Thyroid gland (tissue), 4 donors: ENCODE data around the gene RASSF9. TPM values are rescaled to one million over a fixed set of nuclear protein-coding genes. Genes with fewer than 3 reads are reported as not detected.

Source experiments
- DNase-seq, 2 donors: peaks; one replicate each; pipeline ENCODE4 v3.0.0-alpha.2; 2019
- H3K27ac ChIP-seq, 3 donors: fragments of 200-600 bp; sonication (generic); 1 replicate in 2 of 3; 2 replicates in 1 of 3; pipeline ENCODE4 v1.5.1; 2016 to 2019; ENCODE audit warnings: mild to moderate bottlenecking in 1 of 3, moderate library complexity in 1 of 3
- H3K27me3 ChIP-seq: fragments of 200-600 bp; sonication (generic); one replicate; pipeline ENCODE4 v1.5.1; 2019
- H3K36me3 ChIP-seq, 2 donors: fragments of 200-600 bp; sonication (generic); one replicate each; pipeline ENCODE4 v1.5.1; 2016 to 2019
- H3K4me1 ChIP-seq, 2 donors: fragments of 200-600 bp; sonication (generic); one replicate each; pipeline ENCODE4 v1.5.1; 2017 to 2019
- H3K4me3 ChIP-seq, 3 donors: fragments of 200-600 bp; sonication (generic); replicated peaks in 1 of 3; 1 replicate in 2 of 3; 2 replicates in 1 of 3; pipeline ENCODE4 v1.5.1; 2016; ENCODE audit warnings: mild to moderate bottlenecking in 1 of 3
- H3K9me3 ChIP-seq: fragments of 200-600 bp; sonication (generic); one replicate; pipeline ENCODE4 v1.5.1; 2017
- CTCF ChIP-seq, 6 experiments: fragments of 200-600 bp in 3 of 6; fragments of 450-650 bp in 3 of 6; sonication (generic) in 3 of 6; IDR thresholded peaks; one replicate each; pipeline ENCODE4 v1.5.1; 2016 to 2019; ENCODE audit warnings: antibody characterized with exemption in 6 of 6, mild to moderate bottlenecking in 2 of 6, inconsistent platforms in 1 of 6, moderate library complexity in 1 of 6
- POLR2A ChIP-seq, 2 donors: fragments of 450-650 bp; IDR thresholded peaks; one replicate each; pipeline ENCODE4 v1.6.1; 2017; ENCODE audit warnings: antibody characterized with exemption in 2 of 2, mild to moderate bottlenecking in 2 of 2, moderate library complexity in 1 of 2
- whole genome bisulfite sequencing, 2 donors: methylation state at CpG; one replicate each; pipeline ENCODE4 v1.1.5; 2017; 5-methylcytosine and 5-hydroxymethylcytosine counted together
- intact Hi-C: fragments of 100-400 bp; cut with DNase I; formaldehyde crosslinking; loops from one replicate; pipeline ENCODE4 v1.15.1; 2023
- total RNA-seq, 4 donors: library from RNA; depleted of rRNA; stranded (reverse); fragments of >200 nt; gene quantifications; one replicate each; pipeline ENCODE4 v1.2.3, GENCODE V29; 2016

Gene RASSF9
- total RNA-seq, 4 donors from 2014 or later, result 8.1 to 11.8 (median 9.7) TPM

GRCh38 chr12:85809500-85809899 is 26.7 kb downstream of the RASSF9 start:
- Histone ChIP-seq H3K36me3 (peaks cover 0 to 7% of the 10 kb centered on the region in 2 donors), H3K4me3 (no peak overlapping the region), H3K4me1 (no peaks in the 10 kb centered on the region), H3K27ac (no peak overlapping the region), H3K27me3 (no peaks in the 10 kb centered on the region), H3K9me3 (no peaks in the 10 kb centered on the region)
- DNase-seq, result no peak
- intact Hi-C loops, result no loop called here
- no peak for TF ChIP-seq CTCF (IDR thresholded peaks at IDR 0.05)
- no peak for TF ChIP-seq POLR2A (IDR thresholded peaks at IDR 0.05)

GRCh38 chr12:85807730-85808129 is 28.5 kb downstream of the RASSF9 start:
- Histone ChIP-seq H3K27me3 (no peaks in the 10 kb centered on the region), H3K4me1 (no peaks in the 10 kb centered on the region), H3K4me3 (no peak overlapping the region), H3K27ac (no peak overlapping the region), H3K9me3 (no peaks in the 10 kb centered on the region), H3K36me3 (peaks cover 0 to 7% of the 10 kb centered on the region in 2 donors)
- intact Hi-C loops, result no loop called here
- no peak for DNase-seq
- no peak for TF ChIP-seq CTCF (IDR thresholded peaks at IDR 0.05)
- no peak for TF ChIP-seq POLR2A (IDR thresholded peaks at IDR 0.05)

- H3K4me3 ChIP-seq, result no peak overlapping the region
- H3K36me3 ChIP-seq, result peaks cover 0 to 7% of the 10 kb centered on the region in 2 donors
- intact Hi-C loops, result no loop called here
- no peaks in the 10 kb centered on the region for H3K4me1 ChIP-seq
- no peak for DNase-seq
- no peaks in the 10 kb centered on the region for H3K9me3 ChIP-seq
- H3K27ac ChIP-seq, result no peak overlapping the region
- WGBS, 2 donors, result 71 to 81% methylated on average over 5 of the region's 5 CpGs
- no peaks in the 10 kb centered on the region for H3K27me3 ChIP-seq
- no peak for TF ChIP-seq CTCF (IDR thresholded peaks at IDR 0.05)
These were observed 30.6 kb downstream of the RASSF9 start for GRCh38 chr12:85805654-85806053.

GRCh38 chr12:85804663-85805062 is 31.5 kb downstream of the RASSF9 start:
- no peak for DNase-seq
- WGBS, 2 donors, result 87 to 96% methylated on average over 3 of the region's 3 CpGs

GRCh38 chr12:85803923-85804322 is 32.3 kb downstream of the RASSF9 start:
- H3K9me3 ChIP-seq, result no peaks in the 10 kb centered on the region
- no peaks in the 10 kb centered on the region for H3K27me3 ChIP-seq
- no peak for TF ChIP-seq CTCF (IDR thresholded peaks at IDR 0.05)
- TF ChIP-seq POLR2A (IDR thresholded peaks at IDR 0.05), result no peak
- DNase-seq, result no peak
- 71 to 79% methylated on average over 2 of the region's 2 CpGs for WGBS, 2 donors
- no peaks in the 10 kb centered on the region for H3K4me1 ChIP-seq
- H3K4me3 ChIP-seq, result no peak overlapping the region
- peaks cover 0 to 7% of the 10 kb centered on the region in 2 donors for H3K36me3 ChIP-seq
- intact Hi-C loops, result no loop called here
- H3K27ac ChIP-seq, result no peak overlapping the region

More at GRCh38 chr12:85804663-85805062, 31.5 kb downstream of the RASSF9 start:
- no peaks in the 10 kb centered on the region for H3K27me3 ChIP-seq
- H3K4me3 ChIP-seq, result no peak overlapping the region
- intact Hi-C loops, result no loop called here
- no peak for TF ChIP-seq POLR2A (IDR thresholded peaks at IDR 0.05)
- no peak for TF ChIP-seq CTCF (IDR thresholded peaks at IDR 0.05)
- no peaks in the 10 kb centered on the region for H3K4me1 ChIP-seq
- H3K9me3 ChIP-seq, result no peaks in the 10 kb centered on the region
- no peak overlapping the region for H3K27ac ChIP-seq
- H3K36me3 ChIP-seq, result peaks cover 0 to 7% of the 10 kb centered on the region in 2 donors
